Kidney (tissue), 14 donors: ENCODE results near the gene CACNA1S. TPM values are rescaled to one million over a fixed set of nuclear protein-coding genes. Genes with fewer than 3 reads are reported as not detected.

Experiments
- DNase-seq, 5 donors: peaks; one replicate each; pipeline ENCODE4 v3.0.0-alpha.2; 2013 to 2020
- FAIRE-seq: peaks from 2 replicates; lab custom pipeline; 2012; peaks lifted over from hg19 to GRCh38; lab: Jason Lieb, UNC
- H3K27ac ChIP-seq, 2 donors: one replicate each; pipeline ENCODE4 v1.7.0; 2013; ENCODE audit warnings: low read depth in 2 of 2, low read length in 2 of 2, inconsistent platforms in 1 of 2
- H3K27me3 ChIP-seq: one replicate; pipeline ENCODE4 v1.7.1; 2013; ENCODE audit warnings: low read length, inconsistent platforms; ENCODE audit not compliant: control insufficient read depth, insufficient read depth
- H3K36me3 ChIP-seq, 3 donors: one replicate each; pipeline versions ENCODE4 v1.7.0 to v1.7.1; 2013; ENCODE audit warnings: low read length in 3 of 3, control low read depth in 1 of 3, inconsistent platforms in 1 of 3; ENCODE audit not compliant: insufficient read depth in 3 of 3, control insufficient read depth in 2 of 3
- H3K4me1 ChIP-seq, 3 donors: one replicate each; pipeline versions ENCODE4 v1.7.0 to v1.7.1; 2013; ENCODE audit warnings: low read length in 3 of 3, inconsistent platforms in 1 of 3, low read depth in 1 of 3; ENCODE audit not compliant: control insufficient read depth in 2 of 3, insufficient read depth in 2 of 3
- H3K4me3 ChIP-seq, 3 donors: one replicate each; pipeline versions ENCODE4 v1.7.0 to v1.8.1; 2013; ENCODE audit warnings: low read length in 3 of 3, control low read depth in 1 of 3, inconsistent platforms in 1 of 3
- H3K9ac ChIP-seq, 3 donors: one replicate each; pipeline versions ENCODE4 v1.7.0 to v1.7.1; 2013; ENCODE audit warnings: low read length in 3 of 3, control low read depth in 1 of 3, inconsistent platforms in 1 of 3
- H3K9me3 ChIP-seq, 3 donors: one replicate each; pipeline versions ENCODE4 v1.7.0 to v1.7.1; 2013; ENCODE audit warnings: low read length in 3 of 3, control low read depth in 1 of 3, inconsistent platforms in 1 of 3; ENCODE audit not compliant: control insufficient read depth in 2 of 3, insufficient read depth in 1 of 3
- intact Hi-C: fragments of 100-400 bp; cut with DNase I; formaldehyde crosslinking; loops from one replicate; pipeline ENCODE4 v1.11.1; 2022
- polyA plus RNA-seq: library from polyadenylated mRNA; stranded (reverse); fragments of 350-450 nt; fragmentation: Illumina TruSeq; extraction: RNeasy Lipid Tissue Mini Kit (QIAGEN cat#74804); gene quantifications from one replicate; pipeline ENCODE4 v1.2.3, GENCODE V29; 2014; ENCODE audit warnings: low read depth, low replicate concordance; ENCODE audit not compliant: insufficient read depth
- total RNA-seq: library from RNA; stranded (reverse); fragmentation: NEBNext Ultra II Directional; extraction: Animal tissue kit (Norgen Biotek cat#: 25700); gene quantifications from one replicate; pipeline ENCODE4 v1.2.1, GENCODE V29; 2021
- TF ChIP-seq, protein P1 (sequence below): IDR thresholded peaks from 3 replicates; pipeline ENCODE4 v1.5.1; 2012; ENCODE audit warnings: mild to moderate bottlenecking, moderate library complexity, borderline replicate concordance; ENCODE audit not compliant: insufficient read depth; ENCODE audit errors: extremely low read depth
- donor health status: control.
- donor health status: control.
- donor health status: control.
- donor health status: control.
- donor health status: control.
- donor health status: DM: yes; HTN: yes; CAD: no.
- donor health status: Normal renal cell carcinoma (clear cell type).

The CACNA1S gene
- total and polyA plus RNA-seq, 2 donors from 2014 or later = 0.41 TPM; not detected in 1

DNA sequence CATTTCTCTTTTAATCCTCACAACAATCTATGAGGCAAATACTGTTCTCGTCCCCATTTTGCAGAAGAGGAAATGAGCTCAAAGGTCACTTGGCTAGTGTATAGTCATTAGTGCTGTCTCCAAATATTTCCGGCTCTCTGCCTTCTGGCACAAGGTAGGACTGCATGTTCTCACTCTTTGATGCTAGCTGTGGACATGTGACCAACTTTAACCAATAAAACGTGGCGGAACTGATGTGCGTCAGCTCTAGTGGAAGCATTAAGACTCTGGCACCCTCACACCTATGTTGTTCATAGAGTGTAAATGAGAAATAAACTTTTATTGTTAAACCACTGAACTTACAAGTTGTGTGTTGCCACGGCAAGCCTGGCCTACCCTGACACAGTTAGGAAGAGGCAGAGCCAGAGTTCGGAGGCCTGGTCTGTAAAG lies 83.8 kb downstream of the CACNA1S start:
- Histone ChIP-seq H3K4me1 (peaks cover 0 to 17% (median 14%) of the 10 kb centered on the region in 3 donors), H3K9me3 (no peaks in the 10 kb centered on the region), H3K9ac (no peak overlapping the region), H3K27ac (peak overlapping the region; percentile 30 to 78), H3K36me3 (no peaks in the 10 kb centered on the region), H3K4me3 (no peak overlapping the region), H3K27me3 (no peaks in the 10 kb centered on the region)
- intact Hi-C loops = no loop called here
- TF ChIP-seq, protein P1, sequence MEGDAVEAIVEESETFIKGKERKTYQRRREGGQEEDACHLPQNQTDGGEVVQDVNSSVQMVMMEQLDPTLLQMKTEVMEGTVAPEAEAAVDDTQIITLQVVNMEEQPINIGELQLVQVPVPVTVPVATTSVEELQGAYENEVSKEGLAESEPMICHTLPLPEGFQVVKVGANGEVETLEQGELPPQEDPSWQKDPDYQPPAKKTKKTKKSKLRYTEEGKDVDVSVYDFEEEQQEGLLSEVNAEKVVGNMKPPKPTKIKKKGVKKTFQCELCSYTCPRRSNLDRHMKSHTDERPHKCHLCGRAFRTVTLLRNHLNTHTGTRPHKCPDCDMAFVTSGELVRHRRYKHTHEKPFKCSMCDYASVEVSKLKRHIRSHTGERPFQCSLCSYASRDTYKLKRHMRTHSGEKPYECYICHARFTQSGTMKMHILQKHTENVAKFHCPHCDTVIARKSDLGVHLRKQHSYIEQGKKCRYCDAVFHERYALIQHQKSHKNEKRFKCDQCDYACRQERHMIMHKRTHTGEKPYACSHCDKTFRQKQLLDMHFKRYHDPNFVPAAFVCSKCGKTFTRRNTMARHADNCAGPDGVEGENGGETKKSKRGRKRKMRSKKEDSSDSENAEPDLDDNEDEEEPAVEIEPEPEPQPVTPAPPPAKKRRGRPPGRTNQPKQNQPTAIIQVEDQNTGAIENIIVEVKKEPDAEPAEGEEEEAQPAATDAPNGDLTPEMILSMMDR = no peak
- peak in 2 of 5 donors; percentile 8 to 57 for DNase-seq
- no peak for FAIRE-seq

DNA sequence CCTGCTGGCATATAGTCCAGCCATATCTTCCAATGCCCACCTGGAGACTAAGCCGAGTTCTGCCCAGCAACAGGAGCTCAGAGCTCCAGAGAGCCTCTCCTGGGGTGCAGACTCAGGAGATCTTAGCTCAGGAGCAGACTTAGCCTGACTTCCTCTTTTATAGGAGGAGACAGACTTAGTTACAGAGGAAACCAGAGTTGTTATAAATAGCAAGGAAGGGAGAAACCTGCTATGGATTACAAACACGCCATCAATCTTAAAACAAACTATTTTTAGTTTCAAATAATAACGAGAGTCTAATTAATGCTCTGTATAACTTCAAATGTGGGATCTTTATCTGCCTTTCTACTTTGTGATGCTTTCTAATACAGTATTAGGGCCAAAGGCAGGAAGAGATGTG lies 85.4 kb downstream of the CACNA1S start:
- Histone ChIP-seq H3K4me1 (peaks cover 0 to 19% (median 14%) of the 10 kb centered on the region in 3 donors), H3K4me3 (no peak overlapping the region), H3K9ac (no peak overlapping the region), H3K27me3 (no peaks in the 10 kb centered on the region), H3K36me3 (no peaks in the 10 kb centered on the region), H3K9me3 (no peaks in the 10 kb centered on the region), H3K27ac (no peak overlapping the region)
- FAIRE-seq (no peak), DNase-seq (peak in 2 of 5 donors; percentile 5 to 29)
- TF ChIP-seq, protein P1 = no peak
- intact Hi-C loops = no loop called here

DNA sequence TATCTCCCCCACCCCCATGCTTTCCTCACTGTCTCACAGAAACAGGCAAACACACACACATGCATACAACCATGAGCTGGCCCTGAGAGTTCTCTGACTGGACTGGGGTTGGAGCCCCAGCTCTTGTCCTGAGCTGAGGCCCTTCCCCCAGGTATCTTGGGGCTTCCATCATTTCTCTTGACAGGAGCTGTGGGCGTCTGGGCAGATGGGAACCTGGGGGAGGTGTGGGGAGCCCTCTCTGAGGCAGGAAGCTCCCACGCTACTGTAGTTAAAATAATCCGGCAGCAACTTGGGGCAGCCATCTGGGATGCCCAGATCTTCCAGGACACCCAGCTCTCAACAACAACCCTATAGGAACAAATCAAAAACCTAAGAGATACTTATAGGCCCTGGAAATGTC lies 86.0 kb downstream of the CACNA1S start:
- H3K4me1 ChIP-seq = peaks cover 0 to 19% (median 14%) of the 10 kb centered on the region in 3 donors
- TF ChIP-seq, protein P1 = no peak
- FAIRE-seq (no peak), DNase-seq (peak in 2 of 5 donors; percentile 13 to 23)
- H3K9ac ChIP-seq = no peak overlapping the region
- H3K36me3 ChIP-seq = no peaks in the 10 kb centered on the region
- no peaks in the 10 kb centered on the region for H3K9me3 ChIP-seq
- no peak overlapping the region for H3K27ac ChIP-seq
- H3K27me3 ChIP-seq = no peaks in the 10 kb centered on the region
- intact Hi-C loops = no loop called here
- no peak overlapping the region for H3K4me3 ChIP-seq

DNA sequence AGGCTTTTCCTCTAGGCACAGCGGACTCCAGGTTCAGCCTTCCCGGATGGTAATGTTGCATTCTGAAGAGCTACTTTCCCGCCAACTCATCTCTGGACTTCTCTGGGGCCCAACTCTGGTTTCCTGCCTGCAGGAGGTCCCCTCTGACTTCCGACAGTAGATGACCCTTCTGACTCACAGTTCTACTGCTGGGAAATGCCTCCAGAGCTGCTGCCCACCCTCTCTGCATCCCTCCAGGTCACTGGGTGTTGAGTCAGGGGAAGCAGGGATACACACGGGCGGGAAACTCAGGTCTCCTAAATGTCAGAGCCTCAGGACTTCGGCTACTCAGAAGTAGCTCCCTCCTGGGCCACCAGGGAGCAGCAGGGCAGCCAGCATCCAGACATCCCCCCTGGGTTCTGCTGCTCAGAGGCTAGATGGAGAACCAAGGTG lies 86.6 kb downstream of the CACNA1S start:
- no peak overlapping the region for H3K9ac ChIP-seq
- no peak overlapping the region for H3K4me3 ChIP-seq
- intact Hi-C loops = no loop called here
- H3K9me3 ChIP-seq = no peaks in the 10 kb centered on the region
- H3K27ac ChIP-seq = no peak overlapping the region
- H3K36me3 ChIP-seq = no peaks in the 10 kb centered on the region
- no peak for FAIRE-seq
- H3K27me3 ChIP-seq = no peaks in the 10 kb centered on the region
- H3K4me1 ChIP-seq = peaks cover 0 to 23% (median 14%) of the 10 kb centered on the region in 3 donors
- TF ChIP-seq, protein P1 = no peak
- DNase-seq = peak in 2 of 5 donors; percentile 8 to 69
